ENCODE measurements around the gene NDUFB3.

DNA sequence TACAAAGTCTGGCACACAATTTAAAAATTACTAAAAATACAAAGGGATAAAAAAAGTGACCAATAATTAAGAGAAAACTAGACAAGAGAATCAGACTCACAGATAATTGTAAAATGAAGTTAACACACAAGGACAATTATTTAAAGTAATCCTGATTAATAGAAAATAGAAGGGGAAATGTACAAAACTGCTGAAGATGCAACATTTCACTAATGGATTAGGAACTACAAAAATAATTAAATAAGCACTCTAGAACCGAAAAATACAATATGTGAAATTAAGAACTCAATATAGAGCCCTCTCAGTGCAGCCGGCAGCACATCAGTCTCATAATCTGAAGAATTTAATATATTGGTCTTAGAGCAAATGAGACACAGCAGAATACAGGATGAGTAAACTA is 24.9 kb upstream of the NDUFB3 start:
- TF ChIP-seq, protein P1, sequence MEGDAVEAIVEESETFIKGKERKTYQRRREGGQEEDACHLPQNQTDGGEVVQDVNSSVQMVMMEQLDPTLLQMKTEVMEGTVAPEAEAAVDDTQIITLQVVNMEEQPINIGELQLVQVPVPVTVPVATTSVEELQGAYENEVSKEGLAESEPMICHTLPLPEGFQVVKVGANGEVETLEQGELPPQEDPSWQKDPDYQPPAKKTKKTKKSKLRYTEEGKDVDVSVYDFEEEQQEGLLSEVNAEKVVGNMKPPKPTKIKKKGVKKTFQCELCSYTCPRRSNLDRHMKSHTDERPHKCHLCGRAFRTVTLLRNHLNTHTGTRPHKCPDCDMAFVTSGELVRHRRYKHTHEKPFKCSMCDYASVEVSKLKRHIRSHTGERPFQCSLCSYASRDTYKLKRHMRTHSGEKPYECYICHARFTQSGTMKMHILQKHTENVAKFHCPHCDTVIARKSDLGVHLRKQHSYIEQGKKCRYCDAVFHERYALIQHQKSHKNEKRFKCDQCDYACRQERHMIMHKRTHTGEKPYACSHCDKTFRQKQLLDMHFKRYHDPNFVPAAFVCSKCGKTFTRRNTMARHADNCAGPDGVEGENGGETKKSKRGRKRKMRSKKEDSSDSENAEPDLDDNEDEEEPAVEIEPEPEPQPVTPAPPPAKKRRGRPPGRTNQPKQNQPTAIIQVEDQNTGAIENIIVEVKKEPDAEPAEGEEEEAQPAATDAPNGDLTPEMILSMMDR (IDR thresholded peaks at IDR 0.05; ENCODE audit: insufficient read depth, low read length) = no peak
- no peak for TF ChIP-seq POLR2AphosphoS5 (IDR thresholded peaks at IDR 0.05; ENCODE audit: low read depth)
- TF ChIP-seq GABPA (IDR thresholded peaks at IDR 0.05; ENCODE audit: low read depth) = no peak
- TF ChIP-seq, protein P2, sequence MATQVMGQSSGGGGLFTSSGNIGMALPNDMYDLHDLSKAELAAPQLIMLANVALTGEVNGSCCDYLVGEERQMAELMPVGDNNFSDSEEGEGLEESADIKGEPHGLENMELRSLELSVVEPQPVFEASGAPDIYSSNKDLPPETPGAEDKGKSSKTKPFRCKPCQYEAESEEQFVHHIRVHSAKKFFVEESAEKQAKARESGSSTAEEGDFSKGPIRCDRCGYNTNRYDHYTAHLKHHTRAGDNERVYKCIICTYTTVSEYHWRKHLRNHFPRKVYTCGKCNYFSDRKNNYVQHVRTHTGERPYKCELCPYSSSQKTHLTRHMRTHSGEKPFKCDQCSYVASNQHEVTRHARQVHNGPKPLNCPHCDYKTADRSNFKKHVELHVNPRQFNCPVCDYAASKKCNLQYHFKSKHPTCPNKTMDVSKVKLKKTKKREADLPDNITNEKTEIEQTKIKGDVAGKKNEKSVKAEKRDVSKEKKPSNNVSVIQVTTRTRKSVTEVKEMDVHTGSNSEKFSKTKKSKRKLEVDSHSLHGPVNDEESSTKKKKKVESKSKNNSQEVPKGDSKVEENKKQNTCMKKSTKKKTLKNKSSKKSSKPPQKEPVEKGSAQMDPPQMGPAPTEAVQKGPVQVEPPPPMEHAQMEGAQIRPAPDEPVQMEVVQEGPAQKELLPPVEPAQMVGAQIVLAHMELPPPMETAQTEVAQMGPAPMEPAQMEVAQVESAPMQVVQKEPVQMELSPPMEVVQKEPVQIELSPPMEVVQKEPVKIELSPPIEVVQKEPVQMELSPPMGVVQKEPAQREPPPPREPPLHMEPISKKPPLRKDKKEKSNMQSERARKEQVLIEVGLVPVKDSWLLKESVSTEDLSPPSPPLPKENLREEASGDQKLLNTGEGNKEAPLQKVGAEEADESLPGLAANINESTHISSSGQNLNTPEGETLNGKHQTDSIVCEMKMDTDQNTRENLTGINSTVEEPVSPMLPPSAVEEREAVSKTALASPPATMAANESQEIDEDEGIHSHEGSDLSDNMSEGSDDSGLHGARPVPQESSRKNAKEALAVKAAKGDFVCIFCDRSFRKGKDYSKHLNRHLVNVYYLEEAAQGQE (IDR thresholded peaks at IDR 0.05; ENCODE audit: insufficient replicate concordance, low read depth) = no peak
